GM21381 (cell line): ENCODE results near the gene CMTM6.

ENCODE experiments used
- ATAC-seq: cut with Tn5 transposase; IDR thresholded peaks from one replicate; pipeline ENCODE4 v1.9.1; 2021; ENCODE audit warnings: mild to moderate bottlenecking, moderate library complexity; ENCODE audit not compliant: unreplicated experiment

Gene CMTM6

DNA sequence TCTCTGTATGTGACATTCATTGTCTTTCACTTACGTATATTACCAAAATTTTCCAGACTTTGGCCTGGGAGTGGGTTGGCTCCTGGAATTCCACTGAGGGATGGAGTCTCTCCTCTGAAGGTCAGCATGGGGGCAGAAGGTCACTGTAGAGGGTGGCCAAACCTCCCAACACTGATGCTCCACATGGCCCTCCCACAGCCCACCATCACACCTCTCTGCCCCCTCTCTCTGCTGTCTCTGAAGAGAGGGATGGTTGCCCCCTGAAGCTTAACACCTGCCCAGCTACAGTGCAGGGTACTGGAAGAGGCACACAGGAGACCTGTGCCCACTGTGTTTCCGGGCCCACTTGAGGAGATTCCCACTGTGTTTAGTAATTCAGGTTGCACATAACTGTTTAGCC is 52.2 kb downstream of the CMTM6 start:
- no peak for ATAC-seq

DNA sequence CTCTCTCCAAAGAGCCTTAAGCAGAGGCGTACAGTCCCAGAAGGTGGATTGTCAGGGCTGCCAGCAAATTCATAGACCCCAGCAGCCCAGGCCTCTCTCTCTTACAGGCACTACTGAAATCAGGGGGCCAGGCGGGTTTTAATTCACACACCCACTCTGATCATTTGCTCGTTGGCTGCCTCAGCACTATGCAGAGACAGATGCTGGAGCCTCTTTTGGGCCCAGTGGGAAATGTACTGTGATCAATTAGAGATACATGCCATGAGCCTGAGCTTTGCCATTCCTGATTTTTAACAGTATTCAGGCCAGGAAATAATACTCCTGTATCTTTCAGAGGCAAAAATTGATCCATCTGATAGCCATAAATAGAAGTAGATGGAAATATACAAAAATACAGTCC is 53.0 kb downstream of the CMTM6 start:
- no peak for ATAC-seq

DNA sequence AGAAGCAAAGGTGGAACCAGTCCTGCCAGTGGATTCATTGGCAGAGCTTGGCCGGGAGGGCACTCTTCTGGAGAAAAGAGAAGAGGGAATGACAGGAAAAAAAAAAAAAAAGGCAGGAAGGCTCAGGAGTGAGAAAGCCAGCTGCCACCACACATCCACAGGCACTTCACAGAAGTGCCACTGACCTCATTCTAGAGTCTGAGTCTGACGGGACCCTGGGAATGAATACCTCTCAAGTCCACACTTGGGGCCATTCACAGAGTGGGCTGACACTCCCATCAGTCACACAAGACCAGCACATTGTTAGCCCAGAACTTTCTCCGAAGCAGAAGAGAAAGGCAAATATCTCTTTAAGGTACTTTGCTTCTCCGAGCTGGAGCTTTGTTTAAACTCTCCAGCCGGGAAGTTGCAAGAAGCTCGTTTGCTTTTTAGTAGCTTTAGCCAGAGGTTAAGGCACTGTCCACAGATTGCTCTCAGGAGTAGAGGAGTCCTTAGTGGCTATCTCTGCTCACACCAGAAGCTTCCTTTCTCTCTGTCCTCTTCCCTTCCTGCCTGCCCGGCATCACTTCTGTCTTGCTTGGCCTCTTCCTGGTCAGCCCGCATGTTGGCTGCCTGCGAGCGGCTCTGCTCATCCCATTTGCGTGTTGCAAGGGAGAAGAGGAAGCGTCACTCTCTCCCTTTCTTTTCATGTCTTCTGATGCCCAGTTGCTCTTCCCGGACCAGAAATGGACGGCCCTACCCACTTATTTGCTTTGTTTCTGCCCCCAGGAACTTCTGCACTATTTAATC is 53.8 kb downstream of the CMTM6 start:
- ATAC-seq = no peak

DNA sequence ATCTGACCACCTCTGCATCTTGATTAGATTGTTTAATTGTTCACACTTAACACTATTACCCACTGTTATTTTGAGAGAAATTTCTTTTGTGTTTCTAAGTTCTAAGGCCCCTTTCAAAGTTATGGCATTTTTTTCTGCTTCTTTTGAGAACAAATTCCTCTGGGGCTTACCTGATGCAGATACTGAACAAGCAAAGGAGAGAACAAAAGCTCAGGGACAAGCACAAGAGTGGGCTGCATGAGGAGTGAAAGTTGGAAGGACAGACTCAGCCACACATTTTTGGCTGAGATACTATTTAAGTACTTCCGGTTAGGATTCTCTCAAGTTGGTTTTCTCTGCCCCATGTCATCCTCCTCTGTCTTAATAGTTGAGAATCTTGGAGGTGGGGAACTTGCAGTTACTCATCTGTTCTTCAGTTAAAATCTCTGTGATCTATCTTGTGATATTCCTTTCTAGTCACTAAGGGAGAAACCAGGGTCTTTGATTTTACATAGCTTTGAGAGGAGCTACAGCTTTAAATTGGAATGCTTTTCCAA is 54.7 kb downstream of the CMTM6 start:
- no peak for ATAC-seq

DNA sequence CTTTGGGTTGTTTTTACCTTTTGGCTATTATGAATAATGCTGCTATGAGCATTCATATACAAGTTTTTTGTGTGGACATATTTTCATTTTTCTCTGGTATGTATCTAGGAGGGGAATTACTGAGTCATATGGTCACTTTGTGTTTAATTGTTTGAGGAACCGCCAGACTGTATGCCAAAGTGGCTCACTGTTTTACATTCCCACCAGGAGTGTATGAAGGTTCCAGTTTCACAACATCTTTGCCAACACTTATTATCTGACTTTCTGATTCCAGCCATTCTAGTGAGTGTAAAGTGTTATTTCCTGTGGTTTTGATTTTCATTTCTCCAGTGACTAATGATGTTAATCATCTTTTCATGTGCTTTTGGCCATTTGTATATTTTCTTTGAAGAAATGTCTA is 59.2 kb downstream of the CMTM6 start:
- ATAC-seq = no peak

DNA sequence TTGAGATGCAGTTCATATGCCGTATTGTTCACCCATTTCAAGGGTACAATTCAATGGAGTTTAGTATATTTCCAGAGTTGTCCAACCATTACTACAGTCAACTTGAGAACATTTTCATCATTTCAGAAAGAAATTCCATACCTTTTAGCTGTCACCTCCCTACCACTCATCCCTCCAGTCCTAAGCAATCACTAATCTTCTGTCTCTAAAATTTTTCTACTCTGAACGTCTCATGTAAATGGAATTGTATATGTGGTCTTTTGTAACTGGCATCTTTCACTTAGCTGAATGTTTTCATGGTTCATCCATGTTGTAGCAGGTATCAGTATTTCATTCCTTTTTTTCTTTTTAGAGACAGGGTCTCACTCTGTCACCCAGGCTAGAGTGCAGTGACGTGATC is 59.9 kb downstream of the CMTM6 start:
- no peak for ATAC-seq

DNA sequence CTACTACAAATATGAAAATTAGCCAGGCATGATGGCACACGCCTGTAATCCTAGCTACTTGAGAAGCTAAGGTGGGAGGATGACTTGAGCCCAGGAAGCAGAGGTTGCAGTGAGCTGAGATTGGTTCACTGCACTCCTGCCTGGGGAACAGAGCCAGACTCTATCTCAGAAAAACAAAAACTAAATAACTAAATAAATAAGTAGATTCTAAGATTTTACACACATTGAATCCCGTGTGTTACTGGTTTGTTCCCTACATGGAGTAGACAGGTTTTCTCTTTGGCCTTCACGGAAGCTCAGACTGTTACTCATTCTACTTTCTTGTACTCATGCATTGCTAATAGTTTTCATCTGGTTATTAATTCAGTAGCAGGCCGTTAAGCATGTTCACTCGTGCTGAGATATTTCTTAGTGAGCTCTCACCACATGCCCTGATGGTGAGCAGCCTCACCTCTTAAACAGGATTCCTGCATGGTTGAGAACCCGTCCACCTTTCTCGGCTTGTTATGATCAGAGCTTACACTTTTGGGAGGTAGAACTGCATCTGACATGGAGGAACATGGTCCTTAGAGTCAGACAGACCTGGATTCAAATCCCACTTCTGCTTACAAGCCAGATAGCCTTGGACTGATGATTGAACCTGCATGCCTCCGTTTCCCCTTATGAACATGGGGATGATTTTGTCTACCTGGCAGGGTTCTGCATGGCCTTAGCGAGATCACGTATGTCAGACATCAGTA is 61.9 kb downstream of the CMTM6 start:
- no peak for ATAC-seq

DNA sequence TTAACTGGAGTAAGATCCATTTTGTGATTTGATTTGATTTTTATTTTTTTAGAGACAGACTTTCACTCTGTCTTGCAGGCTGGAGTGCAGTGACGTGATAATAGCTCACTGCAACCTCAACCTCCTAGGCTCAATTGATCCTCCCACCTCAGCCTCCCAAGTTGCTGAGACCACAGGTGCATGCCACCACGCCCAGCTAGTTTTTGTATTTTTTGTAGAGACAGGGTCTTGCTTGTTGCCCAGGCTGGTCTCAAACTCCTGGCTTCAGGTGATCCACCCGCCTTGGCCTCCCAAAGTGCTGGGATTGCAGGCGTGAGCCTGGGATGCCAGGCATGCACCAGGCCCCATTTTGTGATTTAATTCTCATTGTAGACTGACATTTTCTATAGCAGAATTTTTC is 63.2 kb downstream of the CMTM6 start:
- peak; percentile 16 for ATAC-seq

DNA sequence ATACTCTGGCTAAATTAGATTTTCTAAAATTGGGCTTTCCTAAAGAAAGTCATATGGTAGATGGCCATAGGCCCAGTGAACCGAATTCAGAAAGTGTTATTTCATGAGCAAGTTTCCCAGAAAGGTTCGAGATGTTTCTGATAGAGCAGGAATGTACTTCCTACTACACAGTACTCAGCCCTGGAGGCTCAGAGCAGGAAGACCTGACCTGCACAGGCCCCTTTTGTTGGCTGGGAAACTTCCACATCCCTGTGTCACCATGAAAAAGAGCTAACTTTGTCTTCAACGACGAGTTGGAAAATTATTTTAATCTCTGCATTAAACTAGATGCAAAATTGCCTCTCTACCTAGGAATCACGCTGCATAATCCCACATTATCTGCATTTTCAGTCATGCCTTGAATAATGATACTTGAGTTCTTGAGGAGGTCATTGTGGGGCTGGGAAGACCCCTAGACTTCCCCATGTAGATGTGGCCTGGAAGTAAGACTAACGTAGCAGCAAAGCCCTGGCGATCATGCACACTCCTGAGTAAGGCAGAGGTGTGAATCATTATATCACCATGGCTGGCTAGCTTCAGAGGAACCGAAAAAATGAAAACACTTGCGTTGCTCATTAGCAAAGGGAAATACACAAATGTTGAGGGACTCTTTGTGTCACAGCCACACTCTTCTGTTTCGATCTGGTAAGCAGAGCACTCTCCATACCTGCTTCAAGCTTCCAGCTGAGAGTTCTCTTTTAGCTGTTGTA is 63.9 kb downstream of the CMTM6 start:
- peak; percentile 85 for ATAC-seq

DNA sequence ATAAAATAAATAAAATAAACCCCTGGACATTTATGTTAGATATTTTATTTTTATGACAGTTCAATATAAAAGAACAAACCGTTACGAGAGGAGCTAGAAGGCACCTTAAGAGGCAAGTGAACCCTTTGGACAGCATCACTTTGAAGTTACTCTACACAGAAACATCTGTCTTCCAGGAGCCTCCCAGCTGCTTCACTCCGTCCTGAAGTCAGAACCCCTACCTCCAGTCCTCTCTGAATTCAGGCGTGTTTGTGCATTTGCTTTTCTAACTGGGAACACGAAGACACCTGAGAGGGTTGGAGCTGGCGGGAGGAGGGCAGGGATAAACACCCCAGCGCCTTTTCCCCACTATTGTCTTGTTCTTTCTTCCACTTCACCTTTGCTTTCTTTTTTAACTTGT is 64.8 kb downstream of the CMTM6 start:
- ATAC-seq = no peak

DNA sequence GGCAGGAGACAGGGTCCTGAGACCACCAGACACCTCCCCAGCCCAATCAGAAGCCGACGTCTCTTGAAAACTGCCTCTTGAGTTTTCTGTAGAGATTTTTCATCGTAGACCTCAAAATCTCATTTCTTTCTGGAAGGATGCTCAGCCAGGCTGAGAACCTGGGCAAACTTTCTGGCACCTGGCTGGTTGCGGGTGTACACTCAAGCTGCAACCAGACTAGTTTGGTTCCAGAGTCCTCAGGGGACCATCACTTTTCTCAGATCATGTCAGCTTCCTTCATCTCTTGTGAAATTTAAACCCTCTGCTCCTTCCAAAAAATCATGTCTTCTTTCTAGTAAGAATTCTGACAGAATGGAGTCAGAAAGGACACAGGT is 65.8 kb downstream of the CMTM6 start:
- ATAC-seq = no peak

DNA sequence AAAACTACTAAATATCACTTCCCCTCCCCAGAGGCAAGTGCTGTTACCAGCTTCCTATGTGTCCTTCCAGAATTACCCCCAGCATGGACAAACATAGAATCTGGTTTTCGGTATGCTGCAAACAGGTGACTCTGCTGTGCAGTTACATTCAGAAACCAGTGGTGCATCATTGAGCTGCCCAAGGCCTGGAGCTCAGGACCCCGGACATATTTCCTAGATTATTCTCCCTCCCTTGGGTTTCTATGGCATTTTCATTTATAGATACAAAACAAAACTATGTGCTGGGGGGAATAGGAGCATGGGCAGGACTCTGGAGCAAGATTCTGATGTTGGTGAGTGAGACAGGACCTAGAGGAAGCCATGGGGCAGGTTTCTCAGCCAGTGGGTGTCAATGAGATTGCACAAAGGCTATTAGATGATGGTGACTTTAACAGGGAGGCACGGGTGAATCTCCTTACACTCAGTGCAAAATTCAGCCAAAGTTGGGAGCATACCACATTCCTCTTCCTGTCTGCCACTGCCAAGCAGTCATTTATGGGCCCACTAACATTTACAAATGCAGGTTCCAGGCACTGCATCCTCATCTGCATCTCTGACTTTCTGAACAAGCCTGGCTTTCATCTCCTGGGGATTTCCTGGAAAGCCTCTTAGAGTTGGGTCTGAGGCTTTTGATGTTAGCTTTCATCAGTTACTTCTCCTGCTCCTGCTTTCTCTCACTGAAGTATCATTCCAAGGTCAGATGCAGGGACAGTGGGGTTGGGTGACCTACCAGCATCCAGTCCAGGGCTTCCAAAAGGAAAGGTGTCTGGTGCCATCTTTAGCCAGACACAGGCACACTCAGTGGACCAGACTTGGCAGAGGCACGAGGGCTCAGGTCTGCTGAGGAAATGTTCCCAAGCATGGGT is 66.5 kb downstream of the CMTM6 start:
- no peak for ATAC-seq

DNA sequence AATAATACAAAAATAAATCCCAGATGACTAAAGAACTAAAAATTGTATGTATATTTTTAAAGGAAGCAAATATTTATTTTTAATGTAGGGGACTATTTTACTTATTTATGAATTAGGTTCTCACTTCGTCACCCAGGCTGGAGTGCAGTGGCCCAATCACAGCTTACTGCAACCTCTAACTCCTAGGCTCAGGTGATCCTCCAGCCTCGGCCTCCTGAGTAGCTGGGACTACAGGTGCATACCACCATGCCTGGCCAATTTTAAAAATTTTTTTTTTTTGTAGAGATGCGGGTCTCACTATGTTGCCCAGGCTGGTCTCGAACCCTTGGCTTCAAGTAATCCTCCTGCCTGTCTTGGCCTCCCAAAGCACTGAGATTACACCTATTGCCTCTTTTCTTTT is 68.4 kb downstream of the CMTM6 start:
- ATAC-seq = no peak

DNA sequence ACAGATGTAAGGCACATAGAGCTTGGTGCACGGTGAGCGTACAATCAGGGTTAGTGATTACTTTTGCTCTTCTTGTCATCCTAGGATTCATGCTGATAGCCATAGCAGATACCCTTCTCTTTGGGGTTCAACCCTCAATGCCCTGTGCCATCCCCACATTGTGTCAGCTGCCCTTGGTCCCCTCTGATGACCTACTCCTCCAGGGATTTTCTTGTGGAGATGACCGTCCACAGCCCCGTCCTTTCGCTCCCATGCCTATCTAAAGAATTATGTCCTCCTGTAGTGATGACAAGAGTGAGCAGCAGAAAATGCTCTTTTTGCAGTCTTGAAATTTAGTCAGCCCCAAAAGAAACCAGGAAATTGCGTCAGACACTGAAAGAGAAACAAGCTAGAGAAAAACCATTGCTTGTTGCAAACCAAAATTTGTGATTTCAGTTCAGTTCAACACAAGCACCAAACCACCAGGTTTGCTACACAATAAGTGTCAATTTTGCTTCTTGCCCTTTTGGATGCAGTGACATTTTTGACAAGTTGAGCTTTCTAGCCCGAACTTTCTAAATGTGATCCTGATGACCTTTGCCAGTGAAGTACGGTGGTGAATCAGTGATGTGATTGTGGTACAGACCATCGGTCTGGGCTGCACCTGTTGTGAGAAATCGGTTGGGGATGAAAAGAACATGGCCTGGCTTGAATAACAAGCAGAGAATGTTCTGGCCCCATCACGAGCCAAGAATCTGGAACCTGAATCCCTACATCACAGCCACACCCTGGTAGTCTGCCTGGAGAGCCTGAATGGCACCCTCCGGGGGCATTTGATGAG is 69.7 kb downstream of the CMTM6 start:
- peak; percentile 35 for ATAC-seq

DNA sequence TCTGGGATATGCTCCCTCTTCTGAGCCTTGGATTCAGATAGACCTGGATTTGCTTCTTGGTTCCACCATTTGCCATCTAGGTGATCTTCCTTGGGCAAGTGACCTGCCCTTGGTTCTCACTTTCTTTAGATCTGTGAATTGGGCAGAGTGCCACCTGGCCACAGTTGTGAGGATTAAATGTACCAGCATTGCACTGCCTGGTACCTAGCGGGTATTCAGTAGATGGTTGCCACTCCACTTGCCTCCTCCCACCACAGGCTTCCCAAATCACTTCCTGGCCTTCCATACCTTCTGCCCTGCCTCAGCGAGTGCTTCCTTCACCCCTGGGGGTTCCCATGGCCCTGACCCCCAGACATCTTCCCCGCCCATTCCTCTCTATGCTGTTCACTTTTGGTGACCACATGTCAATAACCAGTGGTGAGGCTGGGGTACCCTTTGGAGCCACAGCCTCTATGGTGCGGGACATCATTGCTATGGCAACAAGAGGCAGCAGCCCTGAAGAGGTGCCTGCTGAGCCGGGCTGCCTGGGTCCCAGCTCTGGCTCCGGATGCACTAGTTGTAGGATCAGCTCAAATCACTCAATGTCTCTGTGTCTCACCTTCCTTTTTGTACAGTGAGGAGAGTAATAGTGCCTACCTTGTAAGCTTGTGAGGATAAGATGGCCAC is 70.5 kb downstream of the CMTM6 start:
- ATAC-seq = no peak

DNA sequence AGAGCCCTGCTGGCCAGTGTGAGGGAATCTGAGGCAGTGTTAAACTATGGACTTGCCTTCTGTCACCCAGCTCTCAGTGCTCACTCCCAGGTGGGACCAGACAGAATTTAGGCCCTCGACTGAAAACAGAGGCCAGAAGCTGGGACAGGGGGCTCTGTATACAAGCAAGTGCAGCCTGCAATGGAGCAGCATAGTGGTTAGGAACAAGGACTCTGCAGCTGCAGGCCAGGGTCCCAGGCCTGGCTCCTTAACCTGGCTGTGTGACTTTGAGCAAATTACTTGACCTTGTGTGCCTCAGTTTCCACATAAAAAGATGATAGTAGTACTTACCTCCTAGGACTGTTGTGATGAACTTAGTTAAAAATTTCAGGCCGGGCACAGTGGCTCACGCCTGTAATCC is 71.2 kb downstream of the CMTM6 start:
- no peak for ATAC-seq
